Progenitor cell of endocrine pancreas (in vitro differentiated cells): ENCODE data around the gene SIGLEC9. TPM values are rescaled to one million over a fixed set of nuclear protein-coding genes. Genes with fewer than 3 reads are reported as not detected.

Source experiments
- DNase-seq: peaks from one replicate; pipeline ENCODE4 v3.0.0; 2021; ENCODE audit warnings: low spot score; ENCODE audit not compliant: unreplicated experiment
- H3K27ac Mint-ChIP-seq: 2 replicates; pipeline ENCODE4 v1.8.0; 2021; ENCODE audit warnings: mild to moderate bottlenecking, moderate library complexity, mixed read lengths
- H3K27me3 Mint-ChIP-seq: 2 replicates; pipeline ENCODE4 v1.8.0; 2021; ENCODE audit warnings: mixed read lengths
- H3K36me3 Mint-ChIP-seq: 2 replicates; pipeline ENCODE4 v1.8.0; 2022; ENCODE audit warnings: mixed read lengths; ENCODE audit not compliant: insufficient read depth
- H3K4me1 Mint-ChIP-seq: 2 replicates; pipeline ENCODE4 v1.8.0; 2021; ENCODE audit warnings: low read depth, mixed read lengths
- H3K4me3 Mint-ChIP-seq: 2 replicates; pipeline ENCODE4 v1.8.0; 2021; ENCODE audit warnings: low read depth, mild to moderate bottlenecking, moderate library complexity, mixed read lengths
- H3K9me3 Mint-ChIP-seq: 2 replicates; pipeline ENCODE4 v1.8.0; 2021; ENCODE audit warnings: low read depth, mixed read lengths
- CTCF ChIP-seq: fragments of 200-600 bp; sonication (generic); IDR thresholded peaks from one replicate; pipeline ENCODE4 v1.5.0; 2021; ENCODE audit warnings: antibody characterized with exemption, mild to moderate bottlenecking; ENCODE audit not compliant: unreplicated experiment
- total RNA-seq: library from RNA; stranded (reverse); gene quantifications from 2 replicates; pipeline ENCODE4 v1.2.1, GENCODE V29; 2021

Gene SIGLEC9
- total RNA-seq, 1 donor from 2014 or later, result not detected

- H3K9me3 Mint-ChIP-seq, result no peaks in the 10 kb centered on the region
- no peak for TF ChIP-seq CTCF
- peaks cover 3% of the 10 kb centered on the region for H3K36me3 Mint-ChIP-seq
- no peak overlapping the region for H3K27ac Mint-ChIP-seq
- H3K27me3 Mint-ChIP-seq, result no peaks in the 10 kb centered on the region
- DNase-seq, result no peak
- H3K4me3 Mint-ChIP-seq, result no peak overlapping the region
- H3K4me1 Mint-ChIP-seq, result no peaks in the 10 kb centered on the region
Measured at GRCh38 chr19:51100601-51101000, 24.1 kb upstream of the SIGLEC9 start.

DNA sequence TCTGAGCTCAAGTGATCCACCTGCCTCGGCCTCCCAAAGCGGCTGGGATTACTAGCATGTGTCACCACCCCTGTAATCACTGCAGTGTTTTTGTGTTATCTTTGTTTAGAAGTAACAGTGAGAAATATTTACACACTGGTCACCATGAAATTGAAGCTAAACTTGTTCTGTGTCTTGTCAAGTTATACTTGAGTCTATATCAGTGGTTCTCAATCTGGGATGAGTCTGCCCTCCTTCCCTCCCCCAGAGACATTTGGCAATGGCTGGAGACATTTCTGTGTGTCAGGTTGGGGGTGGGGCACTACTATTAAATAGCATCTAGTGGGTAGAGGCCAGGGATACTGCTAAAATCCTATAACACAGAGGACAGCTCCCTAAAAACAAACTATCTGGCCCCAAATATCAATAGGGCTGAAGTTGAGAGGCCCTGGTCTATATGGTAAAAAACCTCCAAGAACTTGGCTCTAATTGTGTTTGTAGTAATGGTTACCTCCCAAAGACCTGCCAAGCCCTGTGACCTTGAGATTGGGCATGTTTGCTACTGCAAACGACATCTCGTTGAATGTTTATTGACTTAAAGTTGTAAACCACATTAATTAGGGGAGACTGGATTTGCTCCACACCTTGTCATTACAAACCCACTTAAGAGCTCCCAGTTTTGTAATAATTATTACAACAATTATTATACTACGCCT lies 23.4 kb upstream of the SIGLEC9 start:
- Mint-ChIP-seq H3K4me1 (no peaks in the 10 kb centered on the region), H3K4me3 (no peak overlapping the region), H3K27me3 (no peaks in the 10 kb centered on the region), H3K9me3 (no peaks in the 10 kb centered on the region), H3K27ac (no peak overlapping the region), H3K36me3 (peaks cover 3% of the 10 kb centered on the region)
- TF ChIP-seq CTCF, result no peak
- no peak for DNase-seq

GRCh38 chr19:51102991-51103390 lies 21.7 kb upstream of the SIGLEC9 start:
- Mint-ChIP-seq H3K9me3 (no peaks in the 10 kb centered on the region), H3K36me3 (peaks cover 3% of the 10 kb centered on the region), H3K27me3 (no peaks in the 10 kb centered on the region), H3K4me3 (no peak overlapping the region), H3K27ac (no peak overlapping the region), H3K4me1 (peaks cover 7% of the 10 kb centered on the region)
- TF ChIP-seq CTCF, result no peak
- DNase-seq, result no peak

- H3K27me3 Mint-ChIP-seq, result no peaks in the 10 kb centered on the region
- peaks cover 3% of the 10 kb centered on the region for H3K36me3 Mint-ChIP-seq
- TF ChIP-seq CTCF, result no peak
- no peaks in the 10 kb centered on the region for H3K9me3 Mint-ChIP-seq
- peaks cover 8% of the 10 kb centered on the region for H3K4me1 Mint-ChIP-seq
- no peak for DNase-seq
- H3K4me3 Mint-ChIP-seq, result no peak overlapping the region
- no peak overlapping the region for H3K27ac Mint-ChIP-seq
Measured at GRCh38 chr19:51103926-51104341, 20.8 kb upstream of the SIGLEC9 start.

DNA sequence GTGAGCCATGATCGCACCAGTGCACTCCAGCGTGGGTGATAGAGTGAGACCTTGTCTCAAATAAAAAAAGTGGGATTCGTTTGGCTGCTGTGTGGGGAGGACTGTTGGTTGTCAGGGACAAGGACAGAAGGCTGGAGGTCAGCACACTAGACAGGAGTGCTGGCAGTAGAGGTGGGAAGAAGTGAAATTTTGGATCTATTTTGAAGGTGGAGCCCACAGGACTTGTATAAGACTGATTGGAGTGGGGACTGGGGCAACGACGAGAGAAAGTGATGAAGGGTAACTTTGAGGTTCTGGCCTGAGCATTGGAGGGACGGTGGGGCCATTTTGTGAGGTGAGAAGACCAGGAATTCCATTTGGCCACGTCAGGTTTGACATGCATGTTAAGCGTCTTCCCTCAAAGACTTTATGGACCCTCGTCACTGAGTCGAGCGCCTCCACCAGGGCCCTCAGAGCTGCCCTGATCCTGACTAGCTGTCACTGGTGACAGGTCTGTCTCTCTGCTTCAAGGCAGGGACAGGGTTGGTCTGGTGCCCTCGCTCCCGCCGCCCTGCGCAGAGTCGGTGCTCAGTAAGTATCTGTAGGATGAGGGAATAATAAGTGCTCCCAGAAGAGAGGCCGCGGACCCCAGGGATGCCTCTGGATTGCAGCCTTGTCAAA lies 17.2 kb upstream of the SIGLEC9 start:
- Mint-ChIP-seq H3K4me1 (peaks cover 8% of the 10 kb centered on the region), H3K27ac (peak overlapping the region; percentile 93), H3K4me3 (peak overlapping the region; percentile 93), H3K36me3 (peaks cover 3% of the 10 kb centered on the region), H3K27me3 (no peaks in the 10 kb centered on the region), H3K9me3 (no peaks in the 10 kb centered on the region)
- DNase-seq, result no peak
- no peak for TF ChIP-seq CTCF
